C4-2B (cell line): Measurements from ENCODE around the gene RBM44.

Source experiments
- H3K27ac ChIP-seq: fragments of 450-650 bp; 2 replicates; pipeline ENCODE4 v1.5.1; 2017
- CTCF ChIP-seq: fragments of 450-650 bp; conservative IDR thresholded peaks from 2 replicates; pipeline ENCODE4 v1.5.1; 2017; ENCODE audit warnings: mild to moderate bottlenecking
- ZFX ChIP-seq: fragments of 450-650 bp; IDR thresholded peaks from 2 replicates; pipeline ENCODE4 v1.6.1; 2017

RBM44 gene

GRCh38 chr2:237863689-237864443, 65.3 kb downstream of the RBM44 start:
- peak overlapping the region; percentile 92 for H3K27ac ChIP-seq
- TF ChIP-seq CTCF (no peak), ZFX (no peak)

GRCh38 chr2:237864444-237864931, 65.9 kb downstream of the RBM44 start:
- H3K27ac ChIP-seq = peak overlapping the region; percentile 92
- no peak for TF ChIP-seq ZFX

GRCh38 chr2:237864940-237865622, 66.5 kb downstream of the RBM44 start:
- TF ChIP-seq ZFX (no peak), CTCF (no peak)
- H3K27ac ChIP-seq = peak overlapping the region; percentile 92

GRCh38 chr2:237865623-237866041, 67.1 kb downstream of the RBM44 start:
- H3K27ac ChIP-seq = peak overlapping the region; percentile 1; the same call in 1 of the 2 replicates
- TF ChIP-seq CTCF (no peak), ZFX (no peak)

GRCh38 chr2:237866101-237866621, 67.6 kb downstream of the RBM44 start:
- H3K27ac ChIP-seq = no peak overlapping the region
- TF ChIP-seq ZFX = no peak
- no peak for TF ChIP-seq CTCF

GRCh38 chr2:237867465-237867864, 68.9 kb downstream of the RBM44 start:
- no peak for TF ChIP-seq ZFX
- TF ChIP-seq CTCF = no peak
- H3K27ac ChIP-seq = peak overlapping the region; percentile 20

- H3K27ac ChIP-seq = peak overlapping the region; percentile 20
These were observed 69.5 kb downstream of the RBM44 start for GRCh38 chr2:237868074-237868473.

GRCh38 chr2:237868631-237869342, 70.2 kb downstream of the RBM44 start:
- TF ChIP-seq ZFX (no peak), CTCF (no peak)
- no peak overlapping the region for H3K27ac ChIP-seq
